WTC11 (cell line): Measurements from ENCODE around the gene LRRC2. TPM values are rescaled to one million over a fixed set of nuclear protein-coding genes. Genes with fewer than 3 reads are reported as not detected.
A peak's percentile ranks its signal among the peaks of the same experiment; 100 is the strongest.

Experiments used
- ATAC-seq: fragments of 200-7000 bp; cut with Tn5 transposase; 2 replicates; pipeline ENCODE4 v1.10.0; 2021; ENCODE audit warnings: mild to moderate bottlenecking, moderate library complexity
- CTCF ChIA-PET: fragments of 300-600 bp; sonication (Branson Sonifier 250); formaldehyde crosslinking; loops from one replicate; lab custom pipeline; 2021; ENCODE audit warnings: antibody characterized with exemption; lab: Charles Lee
- POLR2A ChIA-PET: fragments of 350-600 bp; sonication (Branson Sonifier 250); formaldehyde crosslinking; loops from one replicate; lab custom pipeline; 2021; ENCODE audit warnings: antibody characterized with exemption; lab: Charles Lee
- DNase-seq: peaks from one replicate; pipeline ENCODE4 v3.0.0; 2021; ENCODE audit warnings: low spot score
- H3K27ac Mint-ChIP-seq: 2 replicates; pipeline ENCODE4 v1.8.0; 2021; ENCODE audit warnings: mixed read lengths
- H3K27me3 Mint-ChIP-seq: 2 replicates; pipeline ENCODE4 v1.8.0; 2021; ENCODE audit warnings: low read depth, mild to moderate bottlenecking, moderate library complexity, mixed read lengths
- H3K36me3 Mint-ChIP-seq: 2 replicates; pipeline ENCODE4 v1.8.0; 2021; ENCODE audit warnings: mixed read lengths
- H3K4me1 Mint-ChIP-seq: 2 replicates; pipeline ENCODE4 v1.8.0; 2022; ENCODE audit warnings: mixed read lengths
- H3K4me3 Mint-ChIP-seq: 2 replicates; pipeline ENCODE4 v1.8.0; 2021; ENCODE audit warnings: mild to moderate bottlenecking, moderate library complexity, mixed read lengths
- H3K9me3 Mint-ChIP-seq: 2 replicates; pipeline ENCODE4 v1.8.0; 2021; ENCODE audit warnings: mixed read lengths
- CBFB ChIP-seq: sonication (generic); formaldehyde crosslinking; IDR thresholded peaks from 2 replicates; pipeline ENCODE4 v1.8.1; 2022; ENCODE audit warnings: mild to moderate bottlenecking, low read depth, missing genetic modification reagents
- CREB1 ChIP-seq: sonication (generic); formaldehyde crosslinking; IDR thresholded peaks from 2 replicates; pipeline ENCODE4 v1.8.0; 2023; ENCODE audit warnings: mild to moderate bottlenecking, missing genetic modification reagents
- ESRRA ChIP-seq: sonication (generic); formaldehyde crosslinking; IDR thresholded peaks from 2 replicates; pipeline ENCODE4 v1.8.1; 2022; ENCODE audit warnings: mild to moderate bottlenecking, missing genetic modification reagents, borderline replicate concordance
- FOXK1 ChIP-seq: sonication (generic); formaldehyde crosslinking; IDR thresholded peaks from 2 replicates; pipeline ENCODE4 v1.8.0; 2022; ENCODE audit warnings: mild to moderate bottlenecking, moderate library complexity, missing genetic modification reagents
- FOXP1 ChIP-seq: sonication (generic); formaldehyde crosslinking; IDR thresholded peaks from 2 replicates; pipeline ENCODE4 v1.8.0; 2022; ENCODE audit warnings: missing genetic modification reagents, mild to moderate bottlenecking, moderate library complexity, borderline replicate concordance
- NFATC4 ChIP-seq: fragments of 250-450 bp; sonication (Bioruptor Pico); IDR thresholded peaks from 2 replicates; pipeline ENCODE4 v1.9.0; 2021; ENCODE audit warnings: mild to moderate bottlenecking
- NR2C2 ChIP-seq: sonication (generic); formaldehyde crosslinking; IDR thresholded peaks from 2 replicates; pipeline ENCODE4 v1.8.0; 2022; ENCODE audit warnings: mild to moderate bottlenecking, missing genetic modification reagents
- RORB ChIP-seq: fragments of 250-450 bp; sonication (Bioruptor Pico); IDR thresholded peaks from 2 replicates; pipeline ENCODE4 v1.9.0; 2021; ENCODE audit warnings: mild to moderate bottlenecking
- TEAD1 ChIP-seq: sonication (generic); formaldehyde crosslinking; IDR thresholded peaks from 2 replicates; pipeline ENCODE4 v1.8.0; 2022; ENCODE audit warnings: mild to moderate bottlenecking, missing genetic modification reagents
- ZNF121 ChIP-seq: sonication (generic); formaldehyde crosslinking; IDR thresholded peaks from 2 replicates; pipeline ENCODE4 v1.8.0; 2023; ENCODE audit warnings: missing genetic modification reagents
- ZNF219 ChIP-seq: sonication (generic); formaldehyde crosslinking; IDR thresholded peaks from 2 replicates; pipeline ENCODE4 v1.8.0; 2023; ENCODE audit warnings: missing genetic modification reagents, mild to moderate bottlenecking, borderline replicate concordance
- total RNA-seq: library from RNA; stranded (reverse); gene quantifications from 3 replicates; pipeline ENCODE4 v1.2.3, GENCODE V29; 2021
- TF ChIP-seq, protein P1 (sequence below): sonication (generic); formaldehyde crosslinking; IDR thresholded peaks from 2 replicates; pipeline ENCODE4 v1.8.1; 2022; ENCODE audit warnings: mild to moderate bottlenecking, moderate library complexity, missing genetic modification reagents
- TF ChIP-seq, protein P2 (sequence below): sonication (generic); formaldehyde crosslinking; IDR thresholded peaks from 2 replicates; pipeline ENCODE4 v1.8.1; 2023; ENCODE audit warnings: mild to moderate bottlenecking, missing genetic modification reagents
- TF ChIP-seq, protein P3 (sequence below): sonication (generic); formaldehyde crosslinking; IDR thresholded peaks from 2 replicates; pipeline ENCODE4 v1.8.1; 2023; ENCODE audit warnings: mild to moderate bottlenecking, missing genetic modification reagents, borderline replicate concordance
- TF ChIP-seq, protein P4 (sequence below): sonication (generic); formaldehyde crosslinking; IDR thresholded peaks from 2 replicates; pipeline ENCODE4 v1.8.1; 2022; ENCODE audit warnings: low read depth, missing genetic modification reagents, borderline replicate concordance
- TF ChIP-seq, protein P5 (sequence below): sonication (generic); formaldehyde crosslinking; IDR thresholded peaks from 2 replicates; pipeline ENCODE4 v1.8.0; 2023; ENCODE audit warnings: mild to moderate bottlenecking, missing genetic modification reagents
- TF ChIP-seq, protein P6 (sequence below): sonication (generic); formaldehyde crosslinking; IDR thresholded peaks from 2 replicates; pipeline ENCODE4 v1.8.0; 2023; ENCODE audit warnings: missing genetic modification reagents
- TF ChIP-seq, protein P7 (sequence below): sonication (generic); formaldehyde crosslinking; IDR thresholded peaks from 2 replicates; pipeline ENCODE4 v1.8.1; 2023; ENCODE audit warnings: mild to moderate bottlenecking, moderate library complexity, missing genetic modification reagents
- TF ChIP-seq, protein P8 (sequence below): fragments of 200-600 bp; IDR thresholded peaks from 2 replicates; pipeline ENCODE4 v1.8.0; 2022; ENCODE audit warnings: antibody characterized with exemption

Gene LRRC2
- total RNA-seq, 1 experiment from 2014 or later = 4.9 TPM

DNA sequence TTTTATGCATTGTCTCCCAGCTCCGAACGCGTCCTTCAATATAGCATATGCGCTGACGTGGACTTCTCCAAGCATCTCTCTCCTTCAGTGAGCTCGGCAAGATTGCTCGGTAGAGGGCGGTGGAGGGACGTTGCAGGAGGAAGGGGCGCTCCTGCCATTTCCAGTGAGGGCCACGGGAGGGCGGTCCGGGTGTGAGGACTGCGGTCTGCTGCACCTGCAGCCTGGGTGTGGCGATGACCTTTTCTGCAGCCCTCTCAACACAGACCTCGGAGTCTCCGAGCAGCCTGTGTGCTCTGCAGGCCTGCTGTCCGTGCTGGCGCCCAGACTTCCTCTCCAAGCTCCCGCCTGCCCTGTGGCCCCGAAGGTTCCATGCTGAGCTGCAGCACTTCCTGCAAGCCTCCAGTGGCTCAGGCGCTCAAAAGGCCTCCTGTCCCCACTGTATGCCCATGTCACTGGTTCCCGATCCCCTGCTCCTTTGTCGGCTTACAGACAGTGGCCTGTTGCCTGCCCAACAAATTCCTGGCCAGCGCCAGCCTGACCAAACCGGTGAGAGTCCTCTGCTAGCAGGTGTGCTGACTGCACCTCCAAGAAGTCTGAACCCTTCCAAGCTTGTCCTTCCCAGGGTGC lies 77.3 kb downstream of the LRRC2 start:
- DNase-seq = peak; percentile 99
- H3K4me3 Mint-ChIP-seq = no peak overlapping the region
- CTCF ChIA-PET = interaction anchor here (0.5 to 4.0 kb wide), 71 partner anchors 8 to 421 kb away, joined by 3 to 99 read pairs (median 5); partner anchors contain the start of genes ALS2CL, FAM240A, LRRC2 and LTF
- TF ChIP-seq, protein P1, sequence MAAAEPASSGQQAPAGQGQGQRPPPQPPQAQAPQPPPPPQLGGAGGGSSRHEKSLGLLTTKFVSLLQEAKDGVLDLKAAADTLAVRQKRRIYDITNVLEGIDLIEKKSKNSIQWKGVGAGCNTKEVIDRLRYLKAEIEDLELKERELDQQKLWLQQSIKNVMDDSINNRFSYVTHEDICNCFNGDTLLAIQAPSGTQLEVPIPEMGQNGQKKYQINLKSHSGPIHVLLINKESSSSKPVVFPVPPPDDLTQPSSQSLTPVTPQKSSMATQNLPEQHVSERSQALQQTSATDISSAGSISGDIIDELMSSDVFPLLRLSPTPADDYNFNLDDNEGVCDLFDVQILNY (CRISPR knock-in tag) = peak; percentile 63; the same call in 1 of the 2 replicates
- no peak for TF ChIP-seq NFATC4 (CRISPR knock-in tag)
- TF ChIP-seq, protein P2, sequence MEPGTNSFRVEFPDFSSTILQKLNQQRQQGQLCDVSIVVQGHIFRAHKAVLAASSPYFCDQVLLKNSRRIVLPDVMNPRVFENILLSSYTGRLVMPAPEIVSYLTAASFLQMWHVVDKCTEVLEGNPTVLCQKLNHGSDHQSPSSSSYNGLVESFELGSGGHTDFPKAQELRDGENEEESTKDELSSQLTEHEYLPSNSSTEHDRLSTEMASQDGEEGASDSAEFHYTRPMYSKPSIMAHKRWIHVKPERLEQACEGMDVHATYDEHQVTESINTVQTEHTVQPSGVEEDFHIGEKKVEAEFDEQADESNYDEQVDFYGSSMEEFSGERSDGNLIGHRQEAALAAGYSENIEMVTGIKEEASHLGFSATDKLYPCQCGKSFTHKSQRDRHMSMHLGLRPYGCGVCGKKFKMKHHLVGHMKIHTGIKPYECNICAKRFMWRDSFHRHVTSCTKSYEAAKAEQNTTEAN (CRISPR knock-in tag) = peak; percentile 89
- TF ChIP-seq, protein P3, sequence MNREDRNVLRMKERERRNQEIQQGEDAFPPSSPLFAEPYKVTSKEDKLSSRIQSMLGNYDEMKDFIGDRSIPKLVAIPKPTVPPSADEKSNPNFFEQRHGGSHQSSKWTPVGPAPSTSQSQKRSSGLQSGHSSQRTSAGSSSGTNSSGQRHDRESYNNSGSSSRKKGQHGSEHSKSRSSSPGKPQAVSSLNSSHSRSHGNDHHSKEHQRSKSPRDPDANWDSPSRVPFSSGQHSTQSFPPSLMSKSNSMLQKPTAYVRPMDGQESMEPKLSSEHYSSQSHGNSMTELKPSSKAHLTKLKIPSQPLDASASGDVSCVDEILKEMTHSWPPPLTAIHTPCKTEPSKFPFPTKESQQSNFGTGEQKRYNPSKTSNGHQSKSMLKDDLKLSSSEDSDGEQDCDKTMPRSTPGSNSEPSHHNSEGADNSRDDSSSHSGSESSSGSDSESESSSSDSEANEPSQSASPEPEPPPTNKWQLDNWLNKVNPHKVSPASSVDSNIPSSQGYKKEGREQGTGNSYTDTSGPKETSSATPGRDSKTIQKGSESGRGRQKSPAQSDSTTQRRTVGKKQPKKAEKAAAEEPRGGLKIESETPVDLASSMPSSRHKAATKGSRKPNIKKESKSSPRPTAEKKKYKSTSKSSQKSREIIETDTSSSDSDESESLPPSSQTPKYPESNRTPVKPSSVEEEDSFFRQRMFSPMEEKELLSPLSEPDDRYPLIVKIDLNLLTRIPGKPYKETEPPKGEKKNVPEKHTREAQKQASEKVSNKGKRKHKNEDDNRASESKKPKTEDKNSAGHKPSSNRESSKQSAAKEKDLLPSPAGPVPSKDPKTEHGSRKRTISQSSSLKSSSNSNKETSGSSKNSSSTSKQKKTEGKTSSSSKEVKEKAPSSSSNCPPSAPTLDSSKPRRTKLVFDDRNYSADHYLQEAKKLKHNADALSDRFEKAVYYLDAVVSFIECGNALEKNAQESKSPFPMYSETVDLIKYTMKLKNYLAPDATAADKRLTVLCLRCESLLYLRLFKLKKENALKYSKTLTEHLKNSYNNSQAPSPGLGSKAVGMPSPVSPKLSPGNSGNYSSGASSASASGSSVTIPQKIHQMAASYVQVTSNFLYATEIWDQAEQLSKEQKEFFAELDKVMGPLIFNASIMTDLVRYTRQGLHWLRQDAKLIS (CRISPR knock-in tag) = peak; percentile 79; the same call in 1 of the 2 replicates
- TF ChIP-seq FOXP1 (CRISPR knock-in tag) = peak; percentile 95
- TF ChIP-seq TEAD1 (CRISPR knock-in tag) = peak; percentile 80; the same call in 1 of the 2 replicates
- TF ChIP-seq, protein P4, sequence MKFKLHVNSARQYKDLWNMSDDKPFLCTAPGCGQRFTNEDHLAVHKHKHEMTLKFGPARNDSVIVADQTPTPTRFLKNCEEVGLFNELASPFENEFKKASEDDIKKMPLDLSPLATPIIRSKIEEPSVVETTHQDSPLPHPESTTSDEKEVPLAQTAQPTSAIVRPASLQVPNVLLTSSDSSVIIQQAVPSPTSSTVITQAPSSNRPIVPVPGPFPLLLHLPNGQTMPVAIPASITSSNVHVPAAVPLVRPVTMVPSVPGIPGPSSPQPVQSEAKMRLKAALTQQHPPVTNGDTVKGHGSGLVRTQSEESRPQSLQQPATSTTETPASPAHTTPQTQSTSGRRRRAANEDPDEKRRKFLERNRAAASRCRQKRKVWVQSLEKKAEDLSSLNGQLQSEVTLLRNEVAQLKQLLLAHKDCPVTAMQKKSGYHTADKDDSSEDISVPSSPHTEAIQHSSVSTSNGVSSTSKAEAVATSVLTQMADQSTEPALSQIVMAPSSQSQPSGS (CRISPR knock-in tag) = peak; percentile 56; the same call in 1 of the 2 replicates
- TF ChIP-seq, protein P5, sequence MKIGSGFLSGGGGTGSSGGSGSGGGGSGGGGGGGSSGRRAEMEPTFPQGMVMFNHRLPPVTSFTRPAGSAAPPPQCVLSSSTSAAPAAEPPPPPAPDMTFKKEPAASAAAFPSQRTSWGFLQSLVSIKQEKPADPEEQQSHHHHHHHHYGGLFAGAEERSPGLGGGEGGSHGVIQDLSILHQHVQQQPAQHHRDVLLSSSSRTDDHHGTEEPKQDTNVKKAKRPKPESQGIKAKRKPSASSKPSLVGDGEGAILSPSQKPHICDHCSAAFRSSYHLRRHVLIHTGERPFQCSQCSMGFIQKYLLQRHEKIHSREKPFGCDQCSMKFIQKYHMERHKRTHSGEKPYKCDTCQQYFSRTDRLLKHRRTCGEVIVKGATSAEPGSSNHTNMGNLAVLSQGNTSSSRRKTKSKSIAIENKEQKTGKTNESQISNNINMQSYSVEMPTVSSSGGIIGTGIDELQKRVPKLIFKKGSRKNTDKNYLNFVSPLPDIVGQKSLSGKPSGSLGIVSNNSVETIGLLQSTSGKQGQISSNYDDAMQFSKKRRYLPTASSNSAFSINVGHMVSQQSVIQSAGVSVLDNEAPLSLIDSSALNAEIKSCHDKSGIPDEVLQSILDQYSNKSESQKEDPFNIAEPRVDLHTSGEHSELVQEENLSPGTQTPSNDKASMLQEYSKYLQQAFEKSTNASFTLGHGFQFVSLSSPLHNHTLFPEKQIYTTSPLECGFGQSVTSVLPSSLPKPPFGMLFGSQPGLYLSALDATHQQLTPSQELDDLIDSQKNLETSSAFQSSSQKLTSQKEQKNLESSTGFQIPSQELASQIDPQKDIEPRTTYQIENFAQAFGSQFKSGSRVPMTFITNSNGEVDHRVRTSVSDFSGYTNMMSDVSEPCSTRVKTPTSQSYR (CRISPR knock-in tag) = 0 out of 2 replicates have a peak, but pooled peaks have one; percentile 48
- TF ChIP-seq, protein P6, sequence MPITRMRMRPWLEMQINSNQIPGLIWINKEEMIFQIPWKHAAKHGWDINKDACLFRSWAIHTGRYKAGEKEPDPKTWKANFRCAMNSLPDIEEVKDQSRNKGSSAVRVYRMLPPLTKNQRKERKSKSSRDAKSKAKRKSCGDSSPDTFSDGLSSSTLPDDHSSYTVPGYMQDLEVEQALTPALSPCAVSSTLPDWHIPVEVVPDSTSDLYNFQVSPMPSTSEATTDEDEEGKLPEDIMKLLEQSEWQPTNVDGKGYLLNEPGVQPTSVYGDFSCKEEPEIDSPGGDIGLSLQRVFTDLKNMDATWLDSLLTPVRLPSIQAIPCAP = no peak; the same call in 1 of the 2 replicates
- TF ChIP-seq NR2C2 (CRISPR knock-in tag) = 0 out of 2 replicates have a peak, but pooled peaks have one; percentile 33
- TF ChIP-seq ESRRA (CRISPR knock-in tag) = peak; percentile 73; the same call in 1 of the 2 replicates
- TF ChIP-seq CREB1 (CRISPR knock-in tag) = peak; percentile 89; the same call in 1 of the 2 replicates
- TF ChIP-seq ZNF121 = no peak
- TF ChIP-seq, protein P7, sequence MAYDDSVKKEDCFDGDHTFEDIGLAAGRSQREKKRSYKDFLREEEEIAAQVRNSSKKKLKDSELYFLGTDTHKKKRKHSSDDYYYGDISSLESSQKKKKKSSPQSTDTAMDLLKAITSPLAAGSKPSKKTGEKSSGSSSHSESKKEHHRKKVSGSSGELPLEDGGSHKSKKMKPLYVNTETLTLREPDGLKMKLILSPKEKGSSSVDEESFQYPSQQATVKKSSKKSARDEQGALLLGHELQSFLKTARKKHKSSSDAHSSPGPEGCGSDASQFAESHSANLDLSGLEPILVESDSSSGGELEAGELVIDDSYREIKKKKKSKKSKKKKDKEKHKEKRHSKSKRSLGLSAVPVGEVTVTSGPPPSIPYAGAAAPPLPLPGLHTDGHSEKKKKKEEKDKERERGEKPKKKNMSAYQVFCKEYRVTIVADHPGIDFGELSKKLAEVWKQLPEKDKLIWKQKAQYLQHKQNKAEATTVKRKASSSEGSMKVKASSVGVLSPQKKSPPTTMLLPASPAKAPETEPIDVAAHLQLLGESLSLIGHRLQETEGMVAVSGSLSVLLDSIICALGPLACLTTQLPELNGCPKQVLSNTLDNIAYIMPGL (CRISPR knock-in tag) = peak; percentile 95
- TF ChIP-seq CBFB (CRISPR knock-in tag) = no peak
- TF ChIP-seq, protein P8, sequence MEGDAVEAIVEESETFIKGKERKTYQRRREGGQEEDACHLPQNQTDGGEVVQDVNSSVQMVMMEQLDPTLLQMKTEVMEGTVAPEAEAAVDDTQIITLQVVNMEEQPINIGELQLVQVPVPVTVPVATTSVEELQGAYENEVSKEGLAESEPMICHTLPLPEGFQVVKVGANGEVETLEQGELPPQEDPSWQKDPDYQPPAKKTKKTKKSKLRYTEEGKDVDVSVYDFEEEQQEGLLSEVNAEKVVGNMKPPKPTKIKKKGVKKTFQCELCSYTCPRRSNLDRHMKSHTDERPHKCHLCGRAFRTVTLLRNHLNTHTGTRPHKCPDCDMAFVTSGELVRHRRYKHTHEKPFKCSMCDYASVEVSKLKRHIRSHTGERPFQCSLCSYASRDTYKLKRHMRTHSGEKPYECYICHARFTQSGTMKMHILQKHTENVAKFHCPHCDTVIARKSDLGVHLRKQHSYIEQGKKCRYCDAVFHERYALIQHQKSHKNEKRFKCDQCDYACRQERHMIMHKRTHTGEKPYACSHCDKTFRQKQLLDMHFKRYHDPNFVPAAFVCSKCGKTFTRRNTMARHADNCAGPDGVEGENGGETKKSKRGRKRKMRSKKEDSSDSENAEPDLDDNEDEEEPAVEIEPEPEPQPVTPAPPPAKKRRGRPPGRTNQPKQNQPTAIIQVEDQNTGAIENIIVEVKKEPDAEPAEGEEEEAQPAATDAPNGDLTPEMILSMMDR = peak; percentile 92
- no peak for TF ChIP-seq ZNF219 (CRISPR knock-in tag)
- TF ChIP-seq FOXK1 = peak; percentile 51; the same call in 1 of the 2 replicates
- no peak for TF ChIP-seq RORB (CRISPR knock-in tag)

More for the DNA sequence above, 77.3 kb downstream of the LRRC2 start:
- H3K4me1 Mint-ChIP-seq = peaks cover 28% of the 10 kb centered on the region
- H3K27ac Mint-ChIP-seq = peak overlapping the region; percentile 55; the same call in 1 of the 2 replicates
- H3K36me3 Mint-ChIP-seq = peaks cover 9% of the 10 kb centered on the region
- ATAC-seq = peak; percentile 98
- POLR2A ChIA-PET = interaction anchor here (0.5 to 2.2 kb wide), 7 partner anchors 50 to 152 kb away, joined by 3 to 8 read pairs (median 4); no protein-coding TSS in a partner anchor
- peaks cover 12% of the 10 kb centered on the region for H3K27me3 Mint-ChIP-seq
- H3K9me3 Mint-ChIP-seq = peaks cover 8% of the 10 kb centered on the region
